Neural progenitor cell (in vitro differentiated cells): ENCODE measurements around the gene LBH. TPM values are rescaled to one million over a fixed set of nuclear protein-coding genes. Genes with fewer than 3 reads are reported as not detected.

Experiments
- DNase-seq: peaks from one replicate; pipeline ENCODE4 v3.0.0-alpha.2; 2016; ENCODE audit warnings: low spot score
- H2AFZ ChIP-seq: fragments of 200-600 bp; sonication (generic); replicated peaks from 2 replicates; pipeline ENCODE4 v1.6.1; 2016; ENCODE audit warnings: antibody characterized with exemption
- H3F3A ChIP-seq: fragments of 200-600 bp; sonication (generic); 2 replicates; pipeline ENCODE4 v1.6.1; 2016; ENCODE audit warnings: antibody characterized with exemption, low read depth
- H3K27ac ChIP-seq: fragments of 200-600 bp; sonication (generic); 2 replicates; pipeline ENCODE4 v1.5.1; 2016; ENCODE audit warnings: mild to moderate bottlenecking
- H3K27me3 ChIP-seq: fragments of 200-600 bp; sonication (generic); 2 replicates; pipeline ENCODE4 v1.6.1; 2016; ENCODE audit warnings: mild to moderate bottlenecking, moderate library complexity
- H3K36me3 ChIP-seq: fragments of 200-600 bp; sonication (generic); 2 replicates; pipeline ENCODE4 v1.5.1; 2016
- H3K4me1 ChIP-seq: fragments of 200-600 bp; sonication (generic); 2 replicates; pipeline ENCODE4 v1.6.1; 2016; ENCODE audit warnings: mixed run types
- H3K4me2 ChIP-seq: fragments of 200-600 bp; sonication (generic); 2 replicates; pipeline ENCODE4 v1.6.1; 2016
- H3K4me3 ChIP-seq: fragments of 200-600 bp; sonication (generic); 2 replicates; pipeline ENCODE4 v1.5.1; 2016
- H3K79me2 ChIP-seq: fragments of 200-600 bp; sonication (generic); 2 replicates; pipeline ENCODE4 v1.6.1; 2016; ENCODE audit warnings: low read depth
- H3K9ac ChIP-seq: fragments of 200-600 bp; sonication (generic); 2 replicates; pipeline ENCODE4 v1.6.1; 2016
- H3K9me3 ChIP-seq: fragments of 200-600 bp; sonication (generic); 2 replicates; pipeline ENCODE4 v1.5.1; 2016; ENCODE audit warnings: low read depth
- H4K20me1 ChIP-seq: fragments of 200-600 bp; sonication (generic); 2 replicates; pipeline ENCODE4 v1.6.1; 2016; ENCODE audit warnings: low read depth
- H3K27ac Mint-ChIP-seq: 3 replicates; pipeline ENCODE4 v1.8.0; 2021; ENCODE audit warnings: mixed read lengths
- H3K27me3 Mint-ChIP-seq: 2 replicates; pipeline ENCODE4 v1.8.0; 2022; ENCODE audit warnings: low read depth, mild to moderate bottlenecking, inconsistent platforms, moderate library complexity, mixed read lengths; ENCODE audit not compliant: insufficient read depth
- H3K36me3 Mint-ChIP-seq: 3 replicates; pipeline ENCODE4 v1.8.0; 2021; ENCODE audit warnings: mixed read lengths
- H3K4me1 Mint-ChIP-seq: 3 replicates; pipeline ENCODE4 v1.8.0; 2021; ENCODE audit warnings: mixed read lengths
- H3K4me3 Mint-ChIP-seq: 3 replicates; pipeline ENCODE4 v1.8.0; 2021; ENCODE audit warnings: mild to moderate bottlenecking, moderate library complexity, mixed read lengths
- H3K9me3 Mint-ChIP-seq: 3 replicates; pipeline ENCODE4 v1.8.0; 2020; ENCODE audit warnings: mixed read lengths
- EZH2 ChIP-seq: fragments of 200-600 bp; sonication (generic); IDR thresholded peaks from 2 replicates; pipeline ENCODE4 v1.6.1; 2017; ENCODE audit warnings: antibody characterized with exemption, mild to moderate bottlenecking, moderate library complexity
- EZH2phosphoT487 ChIP-seq: fragments of 200-600 bp; sonication (generic); IDR thresholded peaks from 2 replicates; pipeline ENCODE4 v1.6.1; 2017; ENCODE audit warnings: antibody characterized with exemption
- total RNA-seq: library from RNA; depleted of rRNA; stranded (reverse); fragments of >200 nt; gene quantifications from 2 replicates; pipeline ENCODE4 v1.2.3, GENCODE V29; 2015; ENCODE audit warnings: low replicate concordance
- TF ChIP-seq, protein P1 (sequence below): fragments of 200-600 bp; sonication (generic); IDR thresholded peaks from 2 replicates; pipeline ENCODE4 v1.5.1; 2017; ENCODE audit warnings: antibody characterized with exemption, mild to moderate bottlenecking

Gene LBH
- total RNA-seq, 1 donor from 2014 or later = 4.2 TPM

DNA sequence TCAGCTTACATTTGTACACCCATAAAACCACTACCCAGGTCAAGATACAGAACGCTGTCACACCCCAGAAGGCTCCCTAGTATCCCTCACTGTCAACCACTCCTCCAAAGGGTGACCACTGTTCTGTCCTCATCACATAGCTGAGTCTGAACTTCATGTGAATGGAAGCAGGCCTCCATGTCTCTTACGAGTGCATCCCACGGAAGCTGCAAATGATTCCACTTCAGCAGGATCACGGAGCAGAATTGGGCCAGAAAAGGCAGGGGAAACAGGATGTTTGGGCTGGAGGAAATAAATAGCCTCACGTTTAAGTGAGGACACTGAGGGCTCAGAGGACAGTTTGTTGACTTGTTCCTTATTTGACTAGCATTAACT is 38.4 kb downstream of the LBH start:
- no peak for DNase-seq
- no peaks in the 10 kb centered on the region for H3K9me3 ChIP-seq
- no peak overlapping the region for H3K4me2 ChIP-seq
- H3K4me1 ChIP-seq = no peaks in the 10 kb centered on the region
- H3K4me1 Mint-ChIP-seq = peaks cover 22% of the 10 kb centered on the region
- H3K27me3 Mint-ChIP-seq = peaks cover 15% of the 10 kb centered on the region
- no peaks in the 10 kb centered on the region for H3K36me3 ChIP-seq
- TF ChIP-seq EZH2 (no peak), EZH2phosphoT487 (no peak)
- TF ChIP-seq, protein P1, sequence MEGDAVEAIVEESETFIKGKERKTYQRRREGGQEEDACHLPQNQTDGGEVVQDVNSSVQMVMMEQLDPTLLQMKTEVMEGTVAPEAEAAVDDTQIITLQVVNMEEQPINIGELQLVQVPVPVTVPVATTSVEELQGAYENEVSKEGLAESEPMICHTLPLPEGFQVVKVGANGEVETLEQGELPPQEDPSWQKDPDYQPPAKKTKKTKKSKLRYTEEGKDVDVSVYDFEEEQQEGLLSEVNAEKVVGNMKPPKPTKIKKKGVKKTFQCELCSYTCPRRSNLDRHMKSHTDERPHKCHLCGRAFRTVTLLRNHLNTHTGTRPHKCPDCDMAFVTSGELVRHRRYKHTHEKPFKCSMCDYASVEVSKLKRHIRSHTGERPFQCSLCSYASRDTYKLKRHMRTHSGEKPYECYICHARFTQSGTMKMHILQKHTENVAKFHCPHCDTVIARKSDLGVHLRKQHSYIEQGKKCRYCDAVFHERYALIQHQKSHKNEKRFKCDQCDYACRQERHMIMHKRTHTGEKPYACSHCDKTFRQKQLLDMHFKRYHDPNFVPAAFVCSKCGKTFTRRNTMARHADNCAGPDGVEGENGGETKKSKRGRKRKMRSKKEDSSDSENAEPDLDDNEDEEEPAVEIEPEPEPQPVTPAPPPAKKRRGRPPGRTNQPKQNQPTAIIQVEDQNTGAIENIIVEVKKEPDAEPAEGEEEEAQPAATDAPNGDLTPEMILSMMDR = no peak
- no peaks in the 10 kb centered on the region for H3K9me3 Mint-ChIP-seq
- H3K9ac ChIP-seq = no peak overlapping the region
- no peaks in the 10 kb centered on the region for H3F3A ChIP-seq
- no peak overlapping the region for H2AFZ ChIP-seq
- H3K79me2 ChIP-seq = no peaks in the 10 kb centered on the region
- no peaks in the 10 kb centered on the region for H3K36me3 Mint-ChIP-seq
- no peak overlapping the region for H3K4me3 Mint-ChIP-seq
- H3K27me3 ChIP-seq = no peaks in the 10 kb centered on the region
- H3K27ac ChIP-seq = no peak overlapping the region
- H3K4me3 ChIP-seq = no peak overlapping the region
- H4K20me1 ChIP-seq = no peaks in the 10 kb centered on the region
- no peak overlapping the region for H3K27ac Mint-ChIP-seq

DNA sequence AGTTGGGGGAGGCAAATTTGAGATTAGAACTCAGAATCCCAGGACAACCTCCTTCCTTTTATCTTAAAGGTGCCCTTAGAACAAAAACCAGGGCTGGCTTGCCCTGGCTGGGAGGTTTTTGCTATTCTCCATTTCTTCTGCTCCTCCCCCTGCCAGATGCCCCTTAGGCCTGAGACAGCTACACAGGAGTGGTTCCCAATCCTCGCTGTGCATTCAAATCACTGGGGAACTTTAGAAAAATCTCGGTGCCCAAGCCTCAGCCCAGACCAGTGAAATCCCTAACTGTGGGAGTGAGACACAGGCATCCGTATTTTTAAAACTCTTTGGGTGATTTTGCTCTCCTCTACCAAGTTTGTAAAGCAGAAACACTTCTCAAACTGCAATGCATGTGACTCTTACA is 38.8 kb downstream of the LBH start:
- Histone ChIP-seq H3K4me3 (no peak overlapping the region), H4K20me1 (no peaks in the 10 kb centered on the region), H3K27me3 (no peaks in the 10 kb centered on the region), H3K36me3 (no peaks in the 10 kb centered on the region), H3K79me2 (no peaks in the 10 kb centered on the region), H3K9me3 (no peaks in the 10 kb centered on the region), H3F3A (no peaks in the 10 kb centered on the region), H3K4me1 (no peaks in the 10 kb centered on the region), H2AFZ (no peak overlapping the region), H3K9ac (no peak overlapping the region), H3K4me2 (no peak overlapping the region), H3K27ac (no peak overlapping the region)
- no peaks in the 10 kb centered on the region for H3K36me3 Mint-ChIP-seq
- H3K27me3 Mint-ChIP-seq = peaks cover 16% of the 10 kb centered on the region
- TF ChIP-seq EZH2phosphoT487 (no peak), EZH2 (no peak)
- TF ChIP-seq, protein P1 = no peak
- no peak overlapping the region for H3K4me3 Mint-ChIP-seq
- peaks cover 22% of the 10 kb centered on the region for H3K4me1 Mint-ChIP-seq
- no peaks in the 10 kb centered on the region for H3K9me3 Mint-ChIP-seq
- H3K27ac Mint-ChIP-seq = no peak overlapping the region
- no peak for DNase-seq

GRCh38 chr2:30271301-30271700 is 40.0 kb downstream of the LBH start:
- H3K9me3 ChIP-seq = no peaks in the 10 kb centered on the region
- DNase-seq = no peak
- no peak overlapping the region for H3K4me2 ChIP-seq
- no peak overlapping the region for H3K4me3 ChIP-seq
- H3K9me3 Mint-ChIP-seq = no peaks in the 10 kb centered on the region
- H3K9ac ChIP-seq = no peak overlapping the region
- H3K79me2 ChIP-seq = no peaks in the 10 kb centered on the region
- no peaks in the 10 kb centered on the region for H3K4me1 ChIP-seq
- no peak for TF ChIP-seq EZH2phosphoT487
- TF ChIP-seq EZH2 = no peak
- TF ChIP-seq, protein P1 = no peak
- H3K4me3 Mint-ChIP-seq = no peak overlapping the region
- no peak overlapping the region for H3K27ac Mint-ChIP-seq
- peaks cover 18% of the 10 kb centered on the region for H3K4me1 Mint-ChIP-seq
- H3K36me3 ChIP-seq = no peaks in the 10 kb centered on the region
- no peaks in the 10 kb centered on the region for H3K36me3 Mint-ChIP-seq
- no peaks in the 10 kb centered on the region for H3K27me3 ChIP-seq
- no peak overlapping the region for H2AFZ ChIP-seq
- peaks cover 16% of the 10 kb centered on the region for H3K27me3 Mint-ChIP-seq
- H4K20me1 ChIP-seq = no peaks in the 10 kb centered on the region
- no peak overlapping the region for H3K27ac ChIP-seq
- no peaks in the 10 kb centered on the region for H3F3A ChIP-seq

DNA sequence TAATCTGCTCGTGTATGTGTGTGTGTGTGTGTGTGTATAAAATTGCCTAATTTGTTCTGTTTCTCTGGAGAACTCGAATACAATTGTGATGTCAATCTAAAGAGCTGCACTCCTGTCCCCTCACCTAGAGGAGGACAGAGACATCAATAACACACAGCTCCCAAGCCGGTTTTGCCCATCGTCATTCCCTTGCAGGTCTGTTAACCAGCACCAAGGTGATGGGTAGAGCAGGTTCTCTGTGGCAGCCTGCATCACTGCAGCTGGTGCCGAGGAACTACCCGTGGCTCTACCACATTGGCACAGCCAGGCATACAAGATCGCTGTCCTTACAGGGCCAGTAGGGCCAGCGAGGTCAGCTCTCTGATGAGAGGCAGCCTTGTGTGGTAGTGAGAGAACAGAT is 41.0 kb downstream of the LBH start:
- no peaks in the 10 kb centered on the region for H3K9me3 Mint-ChIP-seq
- Histone ChIP-seq H3K27ac (no peak overlapping the region), H3K27me3 (no peaks in the 10 kb centered on the region), H3K4me1 (no peaks in the 10 kb centered on the region), H3K79me2 (no peaks in the 10 kb centered on the region), H3K9me3 (no peaks in the 10 kb centered on the region), H3K4me3 (no peak overlapping the region), H3K9ac (no peak overlapping the region), H4K20me1 (no peaks in the 10 kb centered on the region), H3K4me2 (no peak overlapping the region), H2AFZ (no peak overlapping the region), H3F3A (no peaks in the 10 kb centered on the region), H3K36me3 (no peaks in the 10 kb centered on the region)
- DNase-seq = no peak
- TF ChIP-seq, protein P1 = no peak
- H3K27me3 Mint-ChIP-seq = peaks cover 15% of the 10 kb centered on the region
- no peaks in the 10 kb centered on the region for H3K36me3 Mint-ChIP-seq
- peaks cover 10% of the 10 kb centered on the region for H3K4me1 Mint-ChIP-seq
- H3K4me3 Mint-ChIP-seq = no peak overlapping the region
- H3K27ac Mint-ChIP-seq = no peak overlapping the region
